T-helper 1 cell treated with Interleukin-12 subunit alpha and Interleukin-12 subunit beta and Interleukin-4 antibody, amounts not matched to agents 30 μg/mL and 1 μg/mL, for 36 hours (primary cell): Measurements from ENCODE around the gene MAIP1.
"Not testable (repeated sequence)": the region's sequence is repeated elsewhere in the genome, so short reads cannot be mapped to it uniquely, and the experiment has no call there.

Experiments used
- H3K27ac Mint-ChIP-seq: one replicate; pipeline ENCODE4 v1.8.0; 2021; ENCODE audit warnings: mild to moderate bottlenecking, mixed read lengths
- H3K27me3 Mint-ChIP-seq: one replicate; pipeline ENCODE4 v1.8.0; 2021; ENCODE audit warnings: low read depth, mixed read lengths
- H3K36me3 Mint-ChIP-seq: one replicate; pipeline ENCODE4 v1.8.0; 2021; ENCODE audit warnings: low read depth, mixed read lengths
- H3K4me1 Mint-ChIP-seq: one replicate; pipeline ENCODE4 v1.8.0; 2021; ENCODE audit warnings: low read depth, mixed read lengths
- H3K4me3 Mint-ChIP-seq: one replicate; pipeline ENCODE4 v1.8.0; 2021; ENCODE audit warnings: mild to moderate bottlenecking, moderate library complexity, mixed read lengths
- H3K9me3 Mint-ChIP-seq: one replicate; pipeline ENCODE4 v1.8.0; 2021; ENCODE audit warnings: mixed read lengths

Gene MAIP1

GRCh38 chr2:199955339-199956061 is at the start of gene MAIP1, which contains the start of gene TYW5:
TSS of gene MAIP1 (plus strand) at chr2:199955582. CDS start at chr2:199955799, 217 bp downstream.
TSS of gene TYW5 (minus strand) at chr2:199955491. CDS start at chr2:199955470, 21 bp downstream.
- Mint-ChIP-seq H3K9me3 (no peaks in the 10 kb centered on the region), H3K27me3 (no peaks in the 10 kb centered on the region), H3K4me3 (peak within 1 kb of the TSS; percentile 96), H3K27ac (peak within 1 kb of the TSS; percentile 91), H3K36me3 (peaks cover 21% of the 10 kb centered on the region), H3K4me1 (peaks cover 47% of the 10 kb centered on the region)

GRCh38 chr2:199907008-199907714 is 48.2 kb upstream of the MAIP1 start:
- Mint-ChIP-seq H3K27me3 (peaks cover 30% of the 10 kb centered on the region), H3K4me1 (peaks cover 16% of the 10 kb centered on the region), H3K27ac (no peak overlapping the region), H3K4me3 (no peak overlapping the region), H3K9me3 (no peaks in the 10 kb centered on the region), H3K36me3 (peaks cover 3% of the 10 kb centered on the region)

- Mint-ChIP-seq H3K9me3 (no peaks in the 10 kb centered on the region), H3K27ac (peak overlapping the region; percentile 97), H3K4me3 (peak overlapping the region; percentile 99), H3K36me3 (peaks cover 15% of the 10 kb centered on the region), H3K4me1 (peaks cover 37% of the 10 kb centered on the region), H3K27me3 (peaks cover 13% of the 10 kb centered on the region)
Observed at GRCh38 chr2:199910338-199911051, 44.9 kb upstream of the MAIP1 start.

GRCh38 chr2:199911052-199911876 is 44.1 kb upstream of the MAIP1 start, which contains the start of gene C2orf69:
TSS of gene C2orf69 (plus strand) at chr2:199911293. CDS start at chr2:199911439, 146 bp downstream.
- Mint-ChIP-seq H3K36me3 (peaks cover 22% of the 10 kb centered on the region), H3K27me3 (peaks cover 7% of the 10 kb centered on the region), H3K27ac (peak within 1 kb of the TSS; percentile 97), H3K4me1 (peaks cover 37% of the 10 kb centered on the region), H3K9me3 (peaks cover under 1% of the 10 kb centered on the region), H3K4me3 (peak within 1 kb of the TSS; percentile 99)

GRCh38 chr2:199911877-199912161 is 43.6 kb upstream of the MAIP1 start:
- Mint-ChIP-seq H3K4me1 (peaks cover 37% of the 10 kb centered on the region), H3K36me3 (peaks cover 27% of the 10 kb centered on the region), H3K4me3 (peak overlapping the region; percentile 99), H3K27me3 (peaks cover 6% of the 10 kb centered on the region), H3K9me3 (peaks cover 6% of the 10 kb centered on the region), H3K27ac (peak overlapping the region; percentile 97)

GRCh38 chr2:199912553-199913114 is 42.7 kb upstream of the MAIP1 start:
- Mint-ChIP-seq H3K27ac (peak overlapping the region; percentile 33), H3K4me1 (peaks cover 34% of the 10 kb centered on the region), H3K9me3 (peaks cover 14% of the 10 kb centered on the region), H3K4me3 (peak overlapping the region; percentile 65), H3K36me3 (peaks cover 35% of the 10 kb centered on the region)
- H3K27me3 Mint-ChIP-seq: not testable (repeated sequence)

- peaks cover 34% of the 10 kb centered on the region for H3K4me1 Mint-ChIP-seq
- H3K27me3 Mint-ChIP-seq: no peaks in the 10 kb centered on the region
- peaks cover 49% of the 10 kb centered on the region for H3K36me3 Mint-ChIP-seq
- H3K4me3 Mint-ChIP-seq: peak overlapping the region; percentile 39
- H3K27ac Mint-ChIP-seq: peak overlapping the region; percentile 9
- H3K9me3 Mint-ChIP-seq: peaks cover 19% of the 10 kb centered on the region
Observed at GRCh38 chr2:199914372-199914958, 40.9 kb upstream of the MAIP1 start.

GRCh38 chr2:199916980-199917379 is 38.4 kb upstream of the MAIP1 start:
- Mint-ChIP-seq H3K27me3 (no peaks in the 10 kb centered on the region), H3K4me1 (peaks cover 23% of the 10 kb centered on the region), H3K4me3 (no peak overlapping the region), H3K9me3 (peaks cover 19% of the 10 kb centered on the region), H3K36me3 (peaks cover 50% of the 10 kb centered on the region), H3K27ac (no peak overlapping the region)

- no peak overlapping the region for H3K27ac Mint-ChIP-seq
- no peak overlapping the region for H3K4me3 Mint-ChIP-seq
- H3K9me3 Mint-ChIP-seq: peaks cover 4% of the 10 kb centered on the region
- peaks cover 7% of the 10 kb centered on the region for H3K4me1 Mint-ChIP-seq
- peaks cover 31% of the 10 kb centered on the region for H3K36me3 Mint-ChIP-seq
- no peaks in the 10 kb centered on the region for H3K27me3 Mint-ChIP-seq
Observed at GRCh38 chr2:199922856-199923255, 32.5 kb upstream of the MAIP1 start.

- Mint-ChIP-seq H3K4me3 (no peak overlapping the region), H3K9me3 (no peaks in the 10 kb centered on the region), H3K27ac (no peak overlapping the region), H3K36me3 (peaks cover 32% of the 10 kb centered on the region), H3K4me1 (peaks cover 7% of the 10 kb centered on the region), H3K27me3 (no peaks in the 10 kb centered on the region)
Observed at GRCh38 chr2:199923924-199924323, 31.5 kb upstream of the MAIP1 start.

GRCh38 chr2:199926806-199927205 is 28.6 kb upstream of the MAIP1 start:
- no peaks in the 10 kb centered on the region for H3K27me3 Mint-ChIP-seq
- H3K9me3 Mint-ChIP-seq: no peaks in the 10 kb centered on the region
- H3K4me1 Mint-ChIP-seq: peaks cover 7% of the 10 kb centered on the region
- H3K27ac Mint-ChIP-seq: no peak overlapping the region
- no peak overlapping the region for H3K4me3 Mint-ChIP-seq
- H3K36me3 Mint-ChIP-seq: peaks cover 32% of the 10 kb centered on the region

- no peaks in the 10 kb centered on the region for H3K9me3 Mint-ChIP-seq
- no peak overlapping the region for H3K27ac Mint-ChIP-seq
- H3K4me3 Mint-ChIP-seq: no peak overlapping the region
- H3K4me1 Mint-ChIP-seq: peaks cover 11% of the 10 kb centered on the region
- no peaks in the 10 kb centered on the region for H3K27me3 Mint-ChIP-seq
- H3K36me3 Mint-ChIP-seq: peaks cover 36% of the 10 kb centered on the region
Observed at GRCh38 chr2:199928226-199928625, 27.2 kb upstream of the MAIP1 start.

- Mint-ChIP-seq H3K9me3 (no peaks in the 10 kb centered on the region), H3K4me3 (no peak overlapping the region), H3K27me3 (no peaks in the 10 kb centered on the region), H3K36me3 (peaks cover 36% of the 10 kb centered on the region), H3K4me1 (peaks cover 14% of the 10 kb centered on the region), H3K27ac (no peak overlapping the region)
Observed at GRCh38 chr2:199928626-199929025, 26.8 kb upstream of the MAIP1 start.
